HEK293 (cell line): ENCODE results near the gene AXIN1.

Source experiments
- PATZ1 ChIP-seq: fragments of 450-650 bp; formaldehyde crosslinking; IDR thresholded peaks from 2 replicates; pipeline ENCODE4 v1.5.1; 2016; ENCODE audit warnings: missing biosample characterization, missing genetic modification characterization
- PBX3 ChIP-seq: sonication (generic); formaldehyde crosslinking; IDR thresholded peaks from 2 replicates; pipeline ENCODE4 v1.8.1; 2022; ENCODE audit warnings: mild to moderate bottlenecking, moderate library complexity, missing genetic modification reagents
- ZNF621 ChIP-seq: fragments of 450-650 bp; formaldehyde crosslinking; IDR thresholded peaks from 2 replicates; pipeline ENCODE4 v1.5.1; 2017; ENCODE audit warnings: missing biosample characterization, missing genetic modification characterization
- TF ChIP-seq, protein P1 (sequence below): fragments of 450-650 bp; formaldehyde crosslinking; IDR thresholded peaks from 2 replicates; pipeline ENCODE4 v1.5.1; 2016; ENCODE audit warnings: missing biosample characterization, missing genetic modification characterization
- TF ChIP-seq, protein P2 (sequence below): fragments of 450-650 bp; formaldehyde crosslinking; IDR thresholded peaks from 2 replicates; pipeline ENCODE4 v1.5.1; 2017; ENCODE audit warnings: missing biosample characterization, missing genetic modification characterization
- TF ChIP-seq, protein P3 (sequence below): fragments of 450-650 bp; formaldehyde crosslinking; IDR thresholded peaks from 2 replicates; pipeline ENCODE4 v1.5.1; 2016; ENCODE audit warnings: missing biosample characterization, missing genetic modification characterization, low read depth

GRCh38 chr16:245105-245504 is 107.4 kb downstream of the AXIN1 start:
- TF ChIP-seq, protein P1, sequence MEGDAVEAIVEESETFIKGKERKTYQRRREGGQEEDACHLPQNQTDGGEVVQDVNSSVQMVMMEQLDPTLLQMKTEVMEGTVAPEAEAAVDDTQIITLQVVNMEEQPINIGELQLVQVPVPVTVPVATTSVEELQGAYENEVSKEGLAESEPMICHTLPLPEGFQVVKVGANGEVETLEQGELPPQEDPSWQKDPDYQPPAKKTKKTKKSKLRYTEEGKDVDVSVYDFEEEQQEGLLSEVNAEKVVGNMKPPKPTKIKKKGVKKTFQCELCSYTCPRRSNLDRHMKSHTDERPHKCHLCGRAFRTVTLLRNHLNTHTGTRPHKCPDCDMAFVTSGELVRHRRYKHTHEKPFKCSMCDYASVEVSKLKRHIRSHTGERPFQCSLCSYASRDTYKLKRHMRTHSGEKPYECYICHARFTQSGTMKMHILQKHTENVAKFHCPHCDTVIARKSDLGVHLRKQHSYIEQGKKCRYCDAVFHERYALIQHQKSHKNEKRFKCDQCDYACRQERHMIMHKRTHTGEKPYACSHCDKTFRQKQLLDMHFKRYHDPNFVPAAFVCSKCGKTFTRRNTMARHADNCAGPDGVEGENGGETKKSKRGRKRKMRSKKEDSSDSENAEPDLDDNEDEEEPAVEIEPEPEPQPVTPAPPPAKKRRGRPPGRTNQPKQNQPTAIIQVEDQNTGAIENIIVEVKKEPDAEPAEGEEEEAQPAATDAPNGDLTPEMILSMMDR (tag by site-specific recombination) = no peak
- TF ChIP-seq, protein P2, sequence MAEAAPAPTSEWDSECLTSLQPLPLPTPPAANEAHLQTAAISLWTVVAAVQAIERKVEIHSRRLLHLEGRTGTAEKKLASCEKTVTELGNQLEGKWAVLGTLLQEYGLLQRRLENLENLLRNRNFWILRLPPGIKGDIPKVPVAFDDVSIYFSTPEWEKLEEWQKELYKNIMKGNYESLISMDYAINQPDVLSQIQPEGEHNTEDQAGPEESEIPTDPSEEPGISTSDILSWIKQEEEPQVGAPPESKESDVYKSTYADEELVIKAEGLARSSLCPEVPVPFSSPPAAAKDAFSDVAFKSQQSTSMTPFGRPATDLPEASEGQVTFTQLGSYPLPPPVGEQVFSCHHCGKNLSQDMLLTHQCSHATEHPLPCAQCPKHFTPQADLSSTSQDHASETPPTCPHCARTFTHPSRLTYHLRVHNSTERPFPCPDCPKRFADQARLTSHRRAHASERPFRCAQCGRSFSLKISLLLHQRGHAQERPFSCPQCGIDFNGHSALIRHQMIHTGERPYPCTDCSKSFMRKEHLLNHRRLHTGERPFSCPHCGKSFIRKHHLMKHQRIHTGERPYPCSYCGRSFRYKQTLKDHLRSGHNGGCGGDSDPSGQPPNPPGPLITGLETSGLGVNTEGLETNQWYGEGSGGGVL (tag by site-specific recombination) = no peak
- TF ChIP-seq PBX3 (CRISPR knock-in tag) (no peak), ZNF621 (no peak), PATZ1 (tag by site-specific recombination) (no peak)
- TF ChIP-seq, protein P3, sequence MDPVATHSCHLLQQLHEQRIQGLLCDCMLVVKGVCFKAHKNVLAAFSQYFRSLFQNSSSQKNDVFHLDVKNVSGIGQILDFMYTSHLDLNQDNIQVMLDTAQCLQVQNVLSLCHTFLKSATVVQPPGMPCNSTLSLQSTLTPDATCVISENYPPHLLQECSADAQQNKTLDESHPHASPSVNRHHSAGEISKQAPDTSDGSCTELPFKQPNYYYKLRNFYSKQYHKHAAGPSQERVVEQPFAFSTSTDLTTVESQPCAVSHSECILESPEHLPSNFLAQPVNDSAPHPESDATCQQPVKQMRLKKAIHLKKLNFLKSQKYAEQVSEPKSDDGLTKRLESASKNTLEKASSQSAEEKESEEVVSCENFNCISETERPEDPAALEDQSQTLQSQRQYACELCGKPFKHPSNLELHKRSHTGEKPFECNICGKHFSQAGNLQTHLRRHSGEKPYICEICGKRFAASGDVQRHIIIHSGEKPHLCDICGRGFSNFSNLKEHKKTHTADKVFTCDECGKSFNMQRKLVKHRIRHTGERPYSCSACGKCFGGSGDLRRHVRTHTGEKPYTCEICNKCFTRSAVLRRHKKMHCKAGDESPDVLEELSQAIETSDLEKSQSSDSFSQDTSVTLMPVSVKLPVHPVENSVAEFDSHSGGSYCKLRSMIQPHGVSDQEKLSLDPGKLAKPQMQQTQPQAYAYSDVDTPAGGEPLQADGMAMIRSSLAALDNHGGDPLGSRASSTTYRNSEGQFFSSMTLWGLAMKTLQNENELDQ = no peak
